ENCODE results near the gene CDC14A. TPM values are rescaled to one million over a fixed set of nuclear protein-coding genes. Genes with fewer than 3 reads are reported as not detected.

CDC14A gene
- polyA plus RNA-seq, 1 of the 3 experiments (the other 2 are of a cell fraction), result 2.2 TPM

- TF ChIP-seq TCF12 (IDR thresholded peaks at IDR 0.05), result no peak
- no peak for TF ChIP-seq RFX5 (IDR thresholded peaks at IDR 0.05; ENCODE audit: low read length)
- TF ChIP-seq FOXM1 (IDR thresholded peaks at IDR 0.05; ENCODE audit: low read depth), result no peak
- TF ChIP-seq CHD2 (IDR thresholded peaks at IDR 0.05; ENCODE audit: low read length, partially characterized antibody), result no peak
- no peak for TF ChIP-seq EZH2phosphoT487 (IDR thresholded peaks at IDR 0.05; ENCODE audit: borderline replicate concordance, low read depth)
- TF ChIP-seq FOSL2 (IDR thresholded peaks at IDR 0.05; ENCODE audit: borderline replicate concordance, low read depth), result no peak
Observed at GRCh38 chr1:100516857-100517256, 164.6 kb downstream of the CDC14A start (continued).

DNA sequence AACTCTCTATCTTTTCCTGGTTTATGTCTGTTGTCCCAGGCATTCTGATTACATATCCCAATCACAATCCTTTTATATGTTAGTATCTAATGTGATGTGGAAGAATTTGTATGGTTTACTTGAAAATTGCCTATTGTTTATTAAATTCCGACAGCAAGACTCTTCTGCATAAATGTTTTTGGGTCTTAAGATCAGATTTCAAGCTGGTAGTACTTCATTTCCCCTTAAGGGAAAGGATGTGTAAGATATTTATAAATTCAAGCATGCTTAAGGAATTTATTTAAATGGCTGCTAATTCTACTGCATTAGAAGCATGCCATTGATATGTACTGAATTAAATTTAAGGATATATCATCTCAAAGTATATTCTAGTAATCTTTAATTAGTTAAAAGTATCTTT lies 165.2 kb downstream of the CDC14A start:
- 84% methylated on average over 1 of the region's 1 CpG for WGBS (ENCODE audit: low lambda C conversion rate)
- Histone ChIP-seq H3K4me3 (ENCODE audit: low read depth in 2 of 2, low read length in 1 of 2) (no peak overlapping the region), H3K9ac (no peak overlapping the region), H3K4me1 (ENCODE audit: control insufficient read depth in 1 of 2, insufficient read depth in 2 of 2, low read depth in 1 of 2, low read length in 1 of 2) (peaks cover 0 to 3% of the 10 kb centered on the region in 2 experiments; a peak in 2 of 4 replicates), H4K20me1 (ENCODE audit: insufficient read depth) (no peaks in the 10 kb centered on the region), H3K27me3 (ENCODE audit: insufficient read depth) (no peaks in the 10 kb centered on the region), H3K79me2 (ENCODE audit: insufficient read depth) (no peaks in the 10 kb centered on the region), H3F3A (replicated peaks; ENCODE audit: insufficient read depth) (no peaks in the 10 kb centered on the region), H3K4me2 (no peak overlapping the region), H3K9me2 (no peaks in the 10 kb centered on the region), H3K9me3 (no peaks in the 10 kb centered on the region), H3K27ac (ENCODE audit: low read depth in 2 of 2, low read length in 1 of 2) (no peak overlapping the region), H2AFZ (ENCODE audit: low read depth) (no peak overlapping the region), H3K36me3 (replicated peaks in 1 of 2; ENCODE audit: control insufficient read depth in 1 of 2, insufficient read depth in 2 of 2, low read length in 1 of 2) (peaks cover 0 to 15% of the 10 kb centered on the region in 2 experiments)
- DNase-seq, result no peak
- POLR2A ChIA-PET, result no interaction called here
- CTCF ChIA-PET, result interaction anchor here (1.0 to 1.3 kb wide), 2 partner anchors 16 to 22 kb away, joined by 3 to 4 read pairs; no protein-coding TSS in a partner anchor
- no peak for TF ChIP-seq SIN3A (IDR thresholded peaks at IDR 0.05; ENCODE audit: borderline replicate concordance, low read depth, low read length)
- TF ChIP-seq, protein P1, sequence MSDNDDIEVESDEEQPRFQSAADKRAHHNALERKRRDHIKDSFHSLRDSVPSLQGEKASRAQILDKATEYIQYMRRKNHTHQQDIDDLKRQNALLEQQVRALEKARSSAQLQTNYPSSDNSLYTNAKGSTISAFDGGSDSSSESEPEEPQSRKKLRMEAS (IDR thresholded peaks at IDR 0.05; ENCODE audit: low read depth), result no peak
- no peak for TF ChIP-seq RCOR1 (IDR thresholded peaks at IDR 0.05; ENCODE audit: low read length)
- TF ChIP-seq, protein P2, sequence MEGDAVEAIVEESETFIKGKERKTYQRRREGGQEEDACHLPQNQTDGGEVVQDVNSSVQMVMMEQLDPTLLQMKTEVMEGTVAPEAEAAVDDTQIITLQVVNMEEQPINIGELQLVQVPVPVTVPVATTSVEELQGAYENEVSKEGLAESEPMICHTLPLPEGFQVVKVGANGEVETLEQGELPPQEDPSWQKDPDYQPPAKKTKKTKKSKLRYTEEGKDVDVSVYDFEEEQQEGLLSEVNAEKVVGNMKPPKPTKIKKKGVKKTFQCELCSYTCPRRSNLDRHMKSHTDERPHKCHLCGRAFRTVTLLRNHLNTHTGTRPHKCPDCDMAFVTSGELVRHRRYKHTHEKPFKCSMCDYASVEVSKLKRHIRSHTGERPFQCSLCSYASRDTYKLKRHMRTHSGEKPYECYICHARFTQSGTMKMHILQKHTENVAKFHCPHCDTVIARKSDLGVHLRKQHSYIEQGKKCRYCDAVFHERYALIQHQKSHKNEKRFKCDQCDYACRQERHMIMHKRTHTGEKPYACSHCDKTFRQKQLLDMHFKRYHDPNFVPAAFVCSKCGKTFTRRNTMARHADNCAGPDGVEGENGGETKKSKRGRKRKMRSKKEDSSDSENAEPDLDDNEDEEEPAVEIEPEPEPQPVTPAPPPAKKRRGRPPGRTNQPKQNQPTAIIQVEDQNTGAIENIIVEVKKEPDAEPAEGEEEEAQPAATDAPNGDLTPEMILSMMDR (IDR thresholded peaks at IDR 0.05), result no peak
- TF ChIP-seq RFX5 (IDR thresholded peaks at IDR 0.05; ENCODE audit: low read length), result no peak
- TF ChIP-seq MEF2A (IDR thresholded peaks at IDR 0.05; ENCODE audit: borderline replicate concordance, low read depth), result no peak
- TF ChIP-seq SMC3 (IDR thresholded peaks at IDR 0.05; ENCODE audit: low read depth, low read length), result no peak
- no peak for TF ChIP-seq TAF1 (IDR thresholded peaks at IDR 0.05; ENCODE audit: borderline replicate concordance, low read depth, low read length)
- TF ChIP-seq, protein P3, sequence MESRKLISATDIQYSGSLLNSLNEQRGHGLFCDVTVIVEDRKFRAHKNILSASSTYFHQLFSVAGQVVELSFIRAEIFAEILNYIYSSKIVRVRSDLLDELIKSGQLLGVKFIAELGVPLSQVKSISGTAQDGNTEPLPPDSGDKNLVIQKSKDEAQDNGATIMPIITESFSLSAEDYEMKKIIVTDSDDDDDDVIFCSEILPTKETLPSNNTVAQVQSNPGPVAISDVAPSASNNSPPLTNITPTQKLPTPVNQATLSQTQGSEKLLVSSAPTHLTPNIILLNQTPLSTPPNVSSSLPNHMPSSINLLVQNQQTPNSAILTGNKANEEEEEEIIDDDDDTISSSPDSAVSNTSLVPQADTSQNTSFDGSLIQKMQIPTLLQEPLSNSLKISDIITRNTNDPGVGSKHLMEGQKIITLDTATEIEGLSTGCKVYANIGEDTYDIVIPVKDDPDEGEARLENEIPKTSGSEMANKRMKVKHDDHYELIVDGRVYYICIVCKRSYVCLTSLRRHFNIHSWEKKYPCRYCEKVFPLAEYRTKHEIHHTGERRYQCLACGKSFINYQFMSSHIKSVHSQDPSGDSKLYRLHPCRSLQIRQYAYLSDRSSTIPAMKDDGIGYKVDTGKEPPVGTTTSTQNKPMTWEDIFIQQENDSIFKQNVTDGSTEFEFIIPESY (IDR thresholded peaks at IDR 0.05; ENCODE audit: borderline replicate concordance, low read depth), result no peak
- no peak for TF ChIP-seq MXI1 (IDR thresholded peaks at IDR 0.05; ENCODE audit: low read depth, low read length)
- TF ChIP-seq NRF1 (IDR thresholded peaks at IDR 0.05; ENCODE audit: low read depth, low read length), result no peak
- TF ChIP-seq GATA2 (CRISPR knock-in tag; IDR thresholded peaks at IDR 0.05), result no peak

Data from SK-N-SH (cell line).